ENCODE measurements around the gene MTX1.

- TF ChIP-seq, protein P1, sequence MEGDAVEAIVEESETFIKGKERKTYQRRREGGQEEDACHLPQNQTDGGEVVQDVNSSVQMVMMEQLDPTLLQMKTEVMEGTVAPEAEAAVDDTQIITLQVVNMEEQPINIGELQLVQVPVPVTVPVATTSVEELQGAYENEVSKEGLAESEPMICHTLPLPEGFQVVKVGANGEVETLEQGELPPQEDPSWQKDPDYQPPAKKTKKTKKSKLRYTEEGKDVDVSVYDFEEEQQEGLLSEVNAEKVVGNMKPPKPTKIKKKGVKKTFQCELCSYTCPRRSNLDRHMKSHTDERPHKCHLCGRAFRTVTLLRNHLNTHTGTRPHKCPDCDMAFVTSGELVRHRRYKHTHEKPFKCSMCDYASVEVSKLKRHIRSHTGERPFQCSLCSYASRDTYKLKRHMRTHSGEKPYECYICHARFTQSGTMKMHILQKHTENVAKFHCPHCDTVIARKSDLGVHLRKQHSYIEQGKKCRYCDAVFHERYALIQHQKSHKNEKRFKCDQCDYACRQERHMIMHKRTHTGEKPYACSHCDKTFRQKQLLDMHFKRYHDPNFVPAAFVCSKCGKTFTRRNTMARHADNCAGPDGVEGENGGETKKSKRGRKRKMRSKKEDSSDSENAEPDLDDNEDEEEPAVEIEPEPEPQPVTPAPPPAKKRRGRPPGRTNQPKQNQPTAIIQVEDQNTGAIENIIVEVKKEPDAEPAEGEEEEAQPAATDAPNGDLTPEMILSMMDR (IDR thresholded peaks at IDR 0.05) = no peak
- TF ChIP-seq, protein P2, sequence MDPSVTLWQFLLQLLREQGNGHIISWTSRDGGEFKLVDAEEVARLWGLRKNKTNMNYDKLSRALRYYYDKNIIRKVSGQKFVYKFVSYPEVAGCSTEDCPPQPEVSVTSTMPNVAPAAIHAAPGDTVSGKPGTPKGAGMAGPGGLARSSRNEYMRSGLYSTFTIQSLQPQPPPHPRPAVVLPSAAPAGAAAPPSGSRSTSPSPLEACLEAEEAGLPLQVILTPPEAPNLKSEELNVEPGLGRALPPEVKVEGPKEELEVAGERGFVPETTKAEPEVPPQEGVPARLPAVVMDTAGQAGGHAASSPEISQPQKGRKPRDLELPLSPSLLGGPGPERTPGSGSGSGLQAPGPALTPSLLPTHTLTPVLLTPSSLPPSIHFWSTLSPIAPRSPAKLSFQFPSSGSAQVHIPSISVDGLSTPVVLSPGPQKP (IDR thresholded peaks at IDR 0.05; ENCODE audit: low read depth, low read length) = no peak
Observed at GRCh38 chr1:155177918-155178281, 30.6 kb upstream of the MTX1 start.
